Kidney (tissue), 14 donors: ENCODE results near the gene MRPS24. TPM values are rescaled to one million over a fixed set of nuclear protein-coding genes. Genes with fewer than 3 reads are reported as not detected.
"Not testable (repeated sequence)": the region's sequence is repeated elsewhere in the genome, so short reads cannot be mapped to it uniquely, and the experiment has no call there.

Source experiments
- DNase-seq, 5 donors: peaks; one replicate each; pipeline ENCODE4 v3.0.0-alpha.2; 2013 to 2020
- FAIRE-seq: peaks from 2 replicates; lab custom pipeline; 2012; peaks lifted over from hg19 to GRCh38; lab: Jason Lieb, UNC
- H3K27ac ChIP-seq, 2 donors: one replicate each; pipeline ENCODE4 v1.7.0; 2013; ENCODE audit warnings: low read depth in 2 of 2, low read length in 2 of 2, inconsistent platforms in 1 of 2
- H3K27me3 ChIP-seq: one replicate; pipeline ENCODE4 v1.7.1; 2013; ENCODE audit warnings: low read length, inconsistent platforms; ENCODE audit not compliant: control insufficient read depth, insufficient read depth
- H3K36me3 ChIP-seq, 3 donors: one replicate each; pipeline versions ENCODE4 v1.7.0 to v1.7.1; 2013; ENCODE audit warnings: low read length in 3 of 3, control low read depth in 1 of 3, inconsistent platforms in 1 of 3; ENCODE audit not compliant: insufficient read depth in 3 of 3, control insufficient read depth in 2 of 3
- H3K4me1 ChIP-seq, 3 donors: one replicate each; pipeline versions ENCODE4 v1.7.0 to v1.7.1; 2013; ENCODE audit warnings: low read length in 3 of 3, inconsistent platforms in 1 of 3, low read depth in 1 of 3; ENCODE audit not compliant: control insufficient read depth in 2 of 3, insufficient read depth in 2 of 3
- H3K4me3 ChIP-seq, 3 donors: one replicate each; pipeline versions ENCODE4 v1.7.0 to v1.8.1; 2013; ENCODE audit warnings: low read length in 3 of 3, control low read depth in 1 of 3, inconsistent platforms in 1 of 3
- H3K9ac ChIP-seq, 3 donors: one replicate each; pipeline versions ENCODE4 v1.7.0 to v1.7.1; 2013; ENCODE audit warnings: low read length in 3 of 3, control low read depth in 1 of 3, inconsistent platforms in 1 of 3
- H3K9me3 ChIP-seq, 3 donors: one replicate each; pipeline versions ENCODE4 v1.7.0 to v1.7.1; 2013; ENCODE audit warnings: low read length in 3 of 3, control low read depth in 1 of 3, inconsistent platforms in 1 of 3; ENCODE audit not compliant: control insufficient read depth in 2 of 3, insufficient read depth in 1 of 3
- intact Hi-C: fragments of 100-400 bp; cut with DNase I; formaldehyde crosslinking; loops from one replicate; pipeline ENCODE4 v1.11.1; 2022
- polyA plus RNA-seq: library from polyadenylated mRNA; stranded (reverse); fragments of 350-450 nt; fragmentation: Illumina TruSeq; extraction: RNeasy Lipid Tissue Mini Kit (QIAGEN cat#74804); gene quantifications from one replicate; pipeline ENCODE4 v1.2.3, GENCODE V29; 2014; ENCODE audit warnings: low read depth, low replicate concordance; ENCODE audit not compliant: insufficient read depth
- total RNA-seq: library from RNA; stranded (reverse); fragmentation: NEBNext Ultra II Directional; extraction: Animal tissue kit (Norgen Biotek cat#: 25700); gene quantifications from one replicate; pipeline ENCODE4 v1.2.1, GENCODE V29; 2021
- TF ChIP-seq, protein P1 (sequence below): IDR thresholded peaks from 3 replicates; pipeline ENCODE4 v1.5.1; 2012; ENCODE audit warnings: mild to moderate bottlenecking, moderate library complexity, borderline replicate concordance; ENCODE audit not compliant: insufficient read depth; ENCODE audit errors: extremely low read depth
- donor health status: control.
- donor health status: control.
- donor health status: control.
- donor health status: control.
- donor health status: control.
- donor health status: DM: yes; HTN: yes; CAD: no.
- donor health status: Normal renal cell carcinoma (clear cell type).

The MRPS24 gene
- total and polyA plus RNA-seq, 2 donors from 2014 or later = 71.2 to 276 TPM

DNA sequence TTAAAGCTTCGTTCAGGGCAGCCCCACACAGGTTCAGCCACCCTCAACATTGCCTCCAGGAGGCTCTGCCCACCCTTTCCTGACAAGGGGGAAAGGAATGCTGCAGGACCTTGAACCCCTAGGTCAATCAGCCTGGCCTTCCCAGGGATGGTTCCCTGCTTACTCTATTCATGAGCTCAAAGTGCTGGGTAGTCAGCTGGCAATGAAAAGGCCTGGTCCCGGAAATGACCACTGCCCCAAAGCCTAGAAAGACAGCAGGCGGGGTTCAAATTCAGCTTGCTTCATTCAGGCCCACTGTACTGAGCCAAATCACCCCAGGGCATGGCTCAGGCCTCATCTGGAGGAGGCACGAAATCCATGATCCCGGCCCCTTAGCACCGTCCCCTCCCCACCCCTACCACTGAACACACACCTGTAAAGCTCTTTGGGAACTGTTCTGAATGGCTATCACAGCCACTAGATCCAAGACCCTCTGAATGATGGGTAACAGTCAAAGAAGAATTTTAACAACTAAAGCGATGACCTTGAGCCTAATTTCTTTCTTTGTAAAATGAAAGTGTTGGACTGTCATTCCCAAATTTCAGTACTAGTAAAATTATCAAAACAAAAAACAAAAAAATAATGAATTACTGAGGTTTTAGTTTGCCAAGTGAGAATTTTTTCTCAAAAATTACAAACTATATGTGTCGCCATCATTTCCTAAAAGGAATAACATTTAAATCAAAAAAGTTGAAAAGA lies 36.1 kb upstream of the MRPS24 start:
- FAIRE-seq (no peak), DNase-seq (peak in 4 of 5 donors; percentile 24 to 61 (median 42))
- peak overlapping the region; percentile 69 to 82 (median 81) for H3K4me3 ChIP-seq
- peaks cover 0 to 2% (median 0%) of the 10 kb centered on the region in 3 donors for H3K36me3 ChIP-seq
- H3K27me3 ChIP-seq = no peaks in the 10 kb centered on the region
- peak overlapping the region; percentile 67 to 90 (median 84) for H3K9ac ChIP-seq
- TF ChIP-seq, protein P1, sequence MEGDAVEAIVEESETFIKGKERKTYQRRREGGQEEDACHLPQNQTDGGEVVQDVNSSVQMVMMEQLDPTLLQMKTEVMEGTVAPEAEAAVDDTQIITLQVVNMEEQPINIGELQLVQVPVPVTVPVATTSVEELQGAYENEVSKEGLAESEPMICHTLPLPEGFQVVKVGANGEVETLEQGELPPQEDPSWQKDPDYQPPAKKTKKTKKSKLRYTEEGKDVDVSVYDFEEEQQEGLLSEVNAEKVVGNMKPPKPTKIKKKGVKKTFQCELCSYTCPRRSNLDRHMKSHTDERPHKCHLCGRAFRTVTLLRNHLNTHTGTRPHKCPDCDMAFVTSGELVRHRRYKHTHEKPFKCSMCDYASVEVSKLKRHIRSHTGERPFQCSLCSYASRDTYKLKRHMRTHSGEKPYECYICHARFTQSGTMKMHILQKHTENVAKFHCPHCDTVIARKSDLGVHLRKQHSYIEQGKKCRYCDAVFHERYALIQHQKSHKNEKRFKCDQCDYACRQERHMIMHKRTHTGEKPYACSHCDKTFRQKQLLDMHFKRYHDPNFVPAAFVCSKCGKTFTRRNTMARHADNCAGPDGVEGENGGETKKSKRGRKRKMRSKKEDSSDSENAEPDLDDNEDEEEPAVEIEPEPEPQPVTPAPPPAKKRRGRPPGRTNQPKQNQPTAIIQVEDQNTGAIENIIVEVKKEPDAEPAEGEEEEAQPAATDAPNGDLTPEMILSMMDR = no peak
- H3K4me1 ChIP-seq = peaks cover 0 to 30% (median 21%) of the 10 kb centered on the region in 3 donors
- H3K27ac ChIP-seq = peak overlapping the region; percentile 89 to 92
- H3K9me3 ChIP-seq = no peaks in the 10 kb centered on the region
- intact Hi-C loops = no loop called here

DNA sequence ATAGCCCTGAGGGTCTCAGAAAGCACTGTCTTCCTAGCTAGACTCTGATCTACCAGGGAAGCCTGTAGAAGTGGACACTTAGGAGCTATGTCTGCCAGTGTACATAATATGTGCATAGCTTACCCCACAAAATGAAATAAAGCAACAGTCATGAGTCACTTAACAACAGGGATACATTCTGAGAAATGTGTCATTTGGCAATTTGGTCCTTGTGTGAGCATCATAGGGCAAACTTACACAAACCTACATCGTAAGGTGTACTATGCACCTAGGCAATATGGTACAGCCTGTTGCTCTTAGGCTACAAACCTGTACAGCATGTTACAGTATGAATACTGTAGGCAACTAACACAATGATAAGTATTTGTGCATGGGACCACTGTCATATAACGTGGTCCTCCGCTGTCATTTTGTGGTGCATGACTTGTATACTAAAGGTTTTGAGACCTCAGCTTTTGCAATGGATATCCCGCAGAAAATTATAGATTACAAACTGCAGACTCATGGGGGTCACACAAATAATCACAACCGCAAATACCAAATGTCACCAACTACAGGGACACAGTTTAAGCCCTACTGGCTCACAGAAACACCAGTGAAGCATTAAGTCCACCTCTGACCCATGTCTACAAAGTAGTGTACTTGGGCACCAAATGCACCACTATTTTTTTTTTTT lies 35.4 kb upstream of the MRPS24 start:
- H3K36me3 ChIP-seq = peaks cover 0 to 2% (median 0%) of the 10 kb centered on the region in 3 donors
- intact Hi-C loops = no loop called here
- TF ChIP-seq, protein P1 = no peak
- H3K4me1 ChIP-seq = peaks cover 0 to 30% (median 21%) of the 10 kb centered on the region in 3 donors
- no peaks in the 10 kb centered on the region for H3K27me3 ChIP-seq
- peak overlapping the region; percentile 17 to 81 (median 36) for H3K4me3 ChIP-seq
- no peaks in the 10 kb centered on the region for H3K9me3 ChIP-seq
- peak overlapping the region in 1 of 3 donors; percentile 84 for H3K9ac ChIP-seq
- DNase-seq (no peak), FAIRE-seq (no peak)
- H3K27ac ChIP-seq = peak overlapping the region; percentile 48 to 89

DNA sequence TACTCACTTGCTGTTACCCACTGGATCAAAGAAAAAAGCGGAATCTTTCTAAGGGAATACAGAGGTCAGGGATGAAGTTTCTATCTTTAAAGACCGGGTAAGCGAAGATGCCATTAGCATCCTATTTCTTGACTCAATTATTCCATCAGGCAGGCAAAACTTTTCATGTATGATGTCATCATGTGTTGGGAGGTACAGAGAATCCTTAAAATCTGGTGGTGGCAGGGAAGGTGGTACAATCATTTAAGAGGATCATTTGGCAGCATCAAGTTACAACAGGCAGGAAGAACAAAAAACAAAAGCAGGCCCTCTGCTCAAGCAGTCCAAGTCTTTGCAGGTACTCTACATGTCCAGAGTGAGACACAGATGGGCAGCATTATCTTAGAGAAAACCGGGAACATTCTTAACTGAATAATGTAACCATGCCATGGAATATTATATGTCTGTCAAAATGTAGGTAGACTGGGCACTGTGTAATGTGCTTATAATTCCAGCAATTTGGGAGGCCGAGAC lies 33.3 kb upstream of the MRPS24 start:
- H3K27ac ChIP-seq = no peak overlapping the region

DNA sequence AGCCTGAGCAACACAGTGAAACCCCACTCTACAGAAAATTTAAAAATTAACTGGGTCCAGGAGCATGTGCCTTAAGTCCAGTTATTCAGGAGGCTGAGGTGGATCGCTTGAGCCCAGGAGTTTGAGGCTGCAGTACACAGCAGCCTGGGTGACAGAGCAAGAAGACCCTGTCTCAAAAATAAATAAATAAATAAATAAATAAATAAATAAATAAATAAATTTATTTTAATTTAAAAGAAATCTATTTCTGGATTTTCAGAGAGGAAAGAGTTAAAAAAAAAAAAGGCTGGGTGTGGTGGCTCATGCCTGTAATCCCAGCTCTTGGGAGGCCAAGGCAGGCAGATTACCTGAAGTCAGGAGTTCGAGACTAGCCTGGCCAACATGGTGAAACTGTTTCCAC lies 29.3 kb upstream of the MRPS24 start:
- H3K27me3 ChIP-seq, H3K4me3 ChIP-seq, H3K9ac ChIP-seq, FAIRE-seq, H3K27ac ChIP-seq, DNase-seq, intact Hi-C loops, H3K9me3 ChIP-seq, H3K36me3 ChIP-seq: not testable (repeated sequence)
- peaks cover 0 to 12% (median 5%) of the 10 kb centered on the region in 3 donors for H3K4me1 ChIP-seq

More for the DNA sequence above, 33.3 kb upstream of the MRPS24 start:
- TF ChIP-seq, protein P1 = no peak
- intact Hi-C loops = no loop called here
- Histone ChIP-seq H3K36me3 (peaks cover 0 to 2% (median 0%) of the 10 kb centered on the region in 3 donors), H3K9ac (no peak overlapping the region), H3K9me3 (no peaks in the 10 kb centered on the region), H3K4me3 (no peak overlapping the region), H3K27me3 (no peaks in the 10 kb centered on the region), H3K4me1 (peaks cover 0 to 30% (median 21%) of the 10 kb centered on the region in 3 donors)
- FAIRE-seq (no peak), DNase-seq (no peak)
